NB4 (cell line): Measurements from ENCODE around the gene ADAMTS12.

Experiments used
- MYC ChIP-seq: IDR thresholded peaks from 2 replicates; pipeline ENCODE4 v1.6.1; 2011; ENCODE audit warnings: low read depth, low read length
- POLR2A ChIP-seq: IDR thresholded peaks from 2 replicates; pipeline ENCODE4 v1.6.1; 2011; ENCODE audit warnings: mild to moderate bottlenecking; ENCODE audit not compliant: insufficient read length; ENCODE audit errors: extremely low read depth
- TF ChIP-seq, protein P1 (sequence below): IDR thresholded peaks from one replicate; pipeline ENCODE4 v1.5.1; 2012; ENCODE audit warnings: low read depth, low read length
- TF ChIP-seq, protein P2 (sequence below): IDR thresholded peaks from 2 replicates; pipeline ENCODE4 v1.6.1; 2011; ENCODE audit warnings: low read depth, low read length

DNA sequence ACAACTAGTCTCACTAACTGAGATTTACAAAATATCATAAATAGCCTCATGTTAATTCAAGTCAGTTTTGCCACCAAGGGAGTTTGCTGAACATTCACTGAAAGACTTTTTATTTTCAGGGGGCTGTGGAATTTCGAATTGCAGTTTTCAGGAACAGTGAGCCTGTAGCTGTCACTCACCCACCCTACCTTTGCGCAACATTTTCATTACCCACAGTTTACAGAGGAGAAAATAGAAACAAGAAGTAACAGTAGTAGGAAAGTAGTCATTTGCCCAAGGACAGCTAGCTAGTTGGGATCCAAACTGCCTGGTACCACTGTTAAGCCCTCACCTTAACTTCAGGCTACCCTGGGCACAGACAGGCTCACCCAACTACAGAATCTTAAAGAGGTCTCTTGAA, 154.1 kb downstream of the ADAMTS12 start:
- TF ChIP-seq POLR2A (no peak), MYC (no peak)
- TF ChIP-seq, protein P1, sequence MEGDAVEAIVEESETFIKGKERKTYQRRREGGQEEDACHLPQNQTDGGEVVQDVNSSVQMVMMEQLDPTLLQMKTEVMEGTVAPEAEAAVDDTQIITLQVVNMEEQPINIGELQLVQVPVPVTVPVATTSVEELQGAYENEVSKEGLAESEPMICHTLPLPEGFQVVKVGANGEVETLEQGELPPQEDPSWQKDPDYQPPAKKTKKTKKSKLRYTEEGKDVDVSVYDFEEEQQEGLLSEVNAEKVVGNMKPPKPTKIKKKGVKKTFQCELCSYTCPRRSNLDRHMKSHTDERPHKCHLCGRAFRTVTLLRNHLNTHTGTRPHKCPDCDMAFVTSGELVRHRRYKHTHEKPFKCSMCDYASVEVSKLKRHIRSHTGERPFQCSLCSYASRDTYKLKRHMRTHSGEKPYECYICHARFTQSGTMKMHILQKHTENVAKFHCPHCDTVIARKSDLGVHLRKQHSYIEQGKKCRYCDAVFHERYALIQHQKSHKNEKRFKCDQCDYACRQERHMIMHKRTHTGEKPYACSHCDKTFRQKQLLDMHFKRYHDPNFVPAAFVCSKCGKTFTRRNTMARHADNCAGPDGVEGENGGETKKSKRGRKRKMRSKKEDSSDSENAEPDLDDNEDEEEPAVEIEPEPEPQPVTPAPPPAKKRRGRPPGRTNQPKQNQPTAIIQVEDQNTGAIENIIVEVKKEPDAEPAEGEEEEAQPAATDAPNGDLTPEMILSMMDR = no peak
- TF ChIP-seq, protein P2, sequence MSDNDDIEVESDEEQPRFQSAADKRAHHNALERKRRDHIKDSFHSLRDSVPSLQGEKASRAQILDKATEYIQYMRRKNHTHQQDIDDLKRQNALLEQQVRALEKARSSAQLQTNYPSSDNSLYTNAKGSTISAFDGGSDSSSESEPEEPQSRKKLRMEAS = no peak
